ENCODE data around the gene LIN28A.
A peak's percentile ranks its signal among the peaks of the same experiment; 100 is the strongest.
"Not testable (repeated sequence)": the region's sequence is repeated elsewhere in the genome, so short reads cannot be mapped to it uniquely, and the experiment has no call there.

The LIN28A gene, protein sequence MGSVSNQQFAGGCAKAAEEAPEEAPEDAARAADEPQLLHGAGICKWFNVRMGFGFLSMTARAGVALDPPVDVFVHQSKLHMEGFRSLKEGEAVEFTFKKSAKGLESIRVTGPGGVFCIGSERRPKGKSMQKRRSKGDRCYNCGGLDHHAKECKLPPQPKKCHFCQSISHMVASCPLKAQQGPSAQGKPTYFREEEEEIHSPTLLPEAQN

GRCh38 chr1:26410706-26411623, at the start of gene LIN28A:
TSS of gene LIN28A (plus strand) at chr1:26410817. CDS start at chr1:26410892, 75 bp downstream.
- no peak for DNase-seq (ENCODE audit: low read depth)

DNA sequence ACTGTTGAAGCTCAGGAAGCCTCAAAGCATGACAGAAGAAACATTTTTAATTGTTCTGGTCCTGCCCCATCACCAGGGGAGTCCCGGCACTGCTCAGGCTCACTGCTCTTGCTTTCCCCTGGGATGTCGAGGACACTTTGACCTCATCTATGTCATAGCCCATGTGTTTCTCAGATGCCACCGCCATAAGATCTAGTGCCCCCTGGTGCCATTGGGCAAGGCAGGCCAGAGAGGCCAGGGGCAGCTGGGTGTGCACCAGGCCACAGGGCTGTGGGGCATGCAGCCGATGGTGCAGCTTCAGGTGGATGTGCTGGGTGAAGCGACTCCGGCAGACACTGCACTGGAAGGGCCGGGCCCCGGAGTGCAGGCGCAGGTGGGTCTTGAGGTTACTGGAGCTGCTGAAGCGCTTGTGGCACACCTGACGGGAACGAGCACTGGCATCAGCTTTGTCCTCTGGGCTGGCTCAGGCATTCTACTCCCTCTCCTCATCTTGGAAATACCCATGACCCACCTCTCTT, 49.0 kb upstream of the LIN28A start:
- no peak for DNase-seq (ENCODE audit: low read depth)

- DNase-seq (ENCODE audit: low read depth): no peak
Observed at GRCh38 chr1:26362331-26362730, 48.3 kb upstream of the LIN28A start.

DNA sequence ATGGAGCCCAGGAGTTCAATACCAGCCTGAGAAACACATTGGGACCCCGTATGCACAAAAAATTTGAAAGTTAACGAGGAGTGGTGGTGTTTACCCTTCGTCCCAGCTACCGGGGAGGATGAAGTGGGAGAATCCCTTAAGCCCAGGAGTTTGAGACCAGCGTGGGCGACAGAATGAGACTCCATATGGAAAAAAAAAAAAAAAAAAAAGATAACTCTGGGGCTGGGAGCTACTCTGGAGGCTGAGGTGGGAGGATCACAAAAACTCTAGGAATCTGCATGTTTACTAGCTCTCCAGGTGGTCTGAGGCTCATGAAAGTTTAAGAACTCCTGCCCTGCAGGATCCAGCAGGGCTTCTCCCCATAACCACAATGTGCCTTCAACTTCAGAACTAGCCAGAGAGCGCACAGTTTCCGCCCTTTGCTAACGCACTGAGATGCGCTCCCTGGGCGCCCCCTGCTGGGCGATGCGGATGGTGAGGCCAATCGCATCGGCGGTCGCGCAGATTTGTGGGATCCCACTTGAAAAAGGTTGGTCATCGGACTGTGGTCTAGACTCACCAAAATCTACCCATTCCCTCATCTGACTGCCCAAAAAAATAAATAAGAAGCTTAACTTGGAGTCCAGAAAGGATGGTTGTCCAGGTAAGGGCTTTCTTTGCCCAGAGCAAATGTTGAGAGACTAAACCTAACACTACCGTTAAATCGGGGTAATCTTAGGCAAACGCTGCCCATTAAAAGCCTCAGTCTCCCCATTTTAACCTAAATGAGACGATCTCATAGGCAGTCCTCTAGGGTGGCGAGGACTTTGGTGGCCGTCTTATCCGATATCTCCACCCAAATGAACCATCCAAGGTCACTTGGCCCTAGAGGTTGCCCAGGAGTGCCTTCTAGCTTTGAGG, 46.8 kb upstream of the LIN28A start:
- DNase-seq (ENCODE audit: low read depth): peak; percentile 38

GRCh38 chr1:26364956-26365355, 45.7 kb upstream of the LIN28A start:
- no peak for DNase-seq (ENCODE audit: low read depth)

DNA sequence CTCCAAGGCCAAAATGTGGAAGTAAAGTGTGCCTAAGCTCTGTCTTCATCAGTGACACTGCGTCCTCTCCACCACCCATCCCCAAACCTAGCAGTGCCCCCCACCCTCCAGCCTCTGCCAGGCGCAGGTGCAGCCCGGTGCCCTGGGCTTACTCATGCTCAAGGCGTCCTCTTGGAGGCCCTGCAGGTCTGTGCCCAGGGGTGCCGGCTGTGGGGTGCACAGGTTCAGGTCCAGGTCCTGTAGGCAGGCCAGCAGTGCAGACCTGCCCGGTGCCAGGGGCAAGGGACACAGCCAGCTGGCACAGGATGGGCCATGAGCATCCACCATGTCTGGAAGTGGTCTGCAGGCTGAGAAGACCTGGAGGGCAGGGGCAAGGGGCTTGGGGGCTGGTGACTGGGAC, 43.2 kb upstream of the LIN28A start:
- no peak for DNase-seq (ENCODE audit: low read depth)

- no peak for DNase-seq (ENCODE audit: low read depth)
Observed at GRCh38 chr1:26368006-26368405, 42.6 kb upstream of the LIN28A start.

GRCh38 chr1:26368486-26368885, 42.1 kb upstream of the LIN28A start:
- no peak for DNase-seq (ENCODE audit: low read depth)

- DNase-seq (ENCODE audit: low read depth): no peak
Observed at GRCh38 chr1:26370591-26371382, 39.8 kb upstream of the LIN28A start.

GRCh38 chr1:26372039-26372438, 38.6 kb upstream of the LIN28A start:
- DNase-seq (ENCODE audit: low read depth): no peak

GRCh38 chr1:26372611-26373010, 38.0 kb upstream of the LIN28A start, which contains the start of gene ZNF683:
TSS of gene ZNF683 (minus strand) at chr1:26372750. CDS start at chr1:26368571, 4,179 bp downstream.
- not testable (repeated sequence) for DNase-seq (ENCODE audit: low read depth)

GRCh38 chr1:26373281-26373680, 37.3 kb upstream of the LIN28A start:
- DNase-seq (ENCODE audit: low read depth): no peak

DNA sequence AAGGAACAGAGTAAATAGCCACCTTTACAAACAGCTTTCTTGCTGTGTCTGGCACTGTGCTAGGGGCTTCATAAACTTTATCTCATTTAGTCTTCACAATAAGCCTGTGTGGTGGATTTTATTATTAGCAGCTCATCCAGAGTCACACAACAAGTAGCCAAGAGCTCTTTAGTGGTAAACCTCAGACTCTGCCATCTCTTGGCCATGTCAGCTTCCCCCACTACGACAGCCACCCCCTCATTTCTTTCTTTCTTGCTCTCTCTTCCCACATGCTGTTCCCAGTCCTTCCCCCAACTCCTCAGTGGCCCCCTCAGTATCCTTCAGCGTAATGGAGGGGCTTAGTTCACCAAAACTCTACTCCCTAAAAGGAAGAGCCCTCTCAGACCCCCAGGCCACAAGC, 36.8 kb upstream of the LIN28A start:
- DNase-seq (ENCODE audit: low read depth): no peak

DNA sequence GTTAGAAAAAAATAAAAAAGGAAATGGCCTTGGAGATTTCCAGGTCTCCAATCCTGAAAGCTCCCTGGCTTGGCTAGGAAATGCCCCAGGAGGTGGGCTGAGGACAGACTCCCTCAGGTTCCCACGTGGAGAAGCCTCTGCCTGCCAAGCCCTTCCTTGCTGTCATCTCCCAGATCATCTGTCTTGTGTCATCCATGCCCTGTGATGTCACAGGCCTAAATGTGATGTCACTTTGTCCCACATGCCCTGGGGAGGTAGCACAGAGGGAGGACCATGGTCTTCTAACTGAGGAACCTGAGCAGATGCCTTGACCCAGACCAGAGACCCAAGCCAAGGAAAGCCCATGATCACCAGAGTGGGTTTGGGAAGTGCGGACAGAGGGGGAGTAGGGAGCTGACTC, 36.3 kb upstream of the LIN28A start:
- not testable (repeated sequence) for DNase-seq (ENCODE audit: low read depth)

DNA sequence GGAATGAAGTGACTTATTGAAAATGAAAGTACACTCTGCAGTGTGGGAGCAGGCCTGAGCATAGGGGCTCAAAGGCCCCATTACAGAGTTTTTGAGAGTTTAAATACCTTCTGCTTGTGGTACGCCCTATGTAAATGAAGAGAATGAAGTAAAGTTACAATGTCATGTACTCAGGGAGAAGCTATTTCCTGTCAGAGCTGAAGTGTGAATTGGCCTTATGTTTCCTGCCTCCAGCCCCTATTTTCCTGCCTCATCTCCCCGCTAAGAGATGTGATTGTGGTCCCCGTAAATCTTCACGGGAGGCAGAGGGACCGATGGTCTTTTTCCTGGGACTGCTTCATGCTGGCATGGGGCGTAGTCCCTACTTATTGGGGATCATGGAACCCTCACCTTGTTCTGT, 35.5 kb upstream of the LIN28A start:
- no peak for DNase-seq (ENCODE audit: low read depth)

DNA sequence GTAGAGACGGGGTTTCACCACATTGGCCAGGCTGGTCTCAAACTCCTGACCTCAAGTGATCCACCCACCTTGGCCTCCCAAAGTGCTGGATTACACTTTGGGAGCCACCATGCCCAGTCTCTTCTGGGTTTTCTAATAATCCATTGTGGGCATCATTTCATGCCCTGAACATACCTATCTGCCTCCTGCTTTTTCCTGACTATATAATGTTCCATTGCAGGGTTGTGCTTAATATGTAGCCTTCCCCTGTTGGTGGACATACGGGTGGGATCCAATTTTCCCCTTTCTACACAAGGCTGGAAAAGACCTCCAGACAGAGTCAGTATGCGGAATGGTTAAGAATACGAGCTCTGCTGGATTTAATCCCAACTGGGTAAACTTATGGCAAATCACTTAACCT, 34.6 kb upstream of the LIN28A start:
- DNase-seq (ENCODE audit: low read depth): no peak

GRCh38 chr1:26378088-26378878, 32.3 kb upstream of the LIN28A start:
- peak; percentile 96 for DNase-seq (ENCODE audit: low read depth)

DNA sequence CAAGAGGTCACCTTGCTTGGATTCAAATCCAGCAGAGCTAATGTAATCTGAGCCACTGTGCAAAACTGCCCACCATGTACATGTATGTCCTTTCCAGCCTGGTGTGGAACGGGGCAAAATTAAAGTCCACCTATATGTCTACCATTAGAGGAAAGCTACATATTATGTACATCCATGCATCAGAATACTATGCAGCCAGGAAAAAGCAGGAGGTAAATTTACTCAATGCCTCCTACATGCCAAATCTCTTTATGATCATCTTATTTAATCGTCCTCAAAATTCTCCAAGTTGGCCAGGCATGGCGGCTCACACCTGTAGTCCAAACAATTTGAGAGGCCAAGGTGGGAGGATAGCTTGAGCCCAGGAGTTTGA, 31.8 kb upstream of the LIN28A start:
- no peak for DNase-seq (ENCODE audit: low read depth)

DNA sequence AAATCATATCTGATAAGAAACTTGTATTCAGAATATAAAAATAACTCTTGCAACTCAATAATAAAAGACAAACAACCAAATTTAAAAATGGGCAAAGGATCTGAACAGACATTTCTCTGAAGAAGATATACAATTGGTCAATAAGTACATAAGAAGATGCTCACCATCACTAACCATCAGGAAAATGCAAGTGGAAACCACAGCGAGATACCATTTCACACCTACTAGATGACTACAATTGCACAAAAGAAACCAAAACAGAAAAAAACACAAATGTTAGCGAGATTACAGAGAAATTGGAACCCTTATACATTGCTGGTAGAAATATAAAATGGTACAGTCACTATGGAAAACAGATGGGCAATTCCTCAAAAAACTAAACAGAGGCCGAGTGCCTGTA, 26.5 kb upstream of the LIN28A start:
- DNase-seq (ENCODE audit: low read depth): no peak

GRCh38 chr1:26385063-26385462, 25.6 kb upstream of the LIN28A start:
- not testable (repeated sequence) for DNase-seq (ENCODE audit: low read depth)
